DND-41 (cell line): ENCODE results near the gene TPM4.

ENCODE experiments used
- ATAC-seq: fragments of 200-7000 bp; cut with Tn5 transposase; 3 replicates; pipeline ENCODE4 v1.9.1; 2021; ENCODE audit warnings: low read depth; ENCODE audit not compliant: insufficient read depth
- DNase-seq: peaks from one replicate; pipeline ENCODE4 v3.0.0-alpha.2; 2020
- H2AFZ ChIP-seq: 2 replicates; pipeline ENCODE4 v1.6.0; 2012; ENCODE audit warnings: low read depth, low read length
- H3K27ac ChIP-seq: 2 replicates; pipeline ENCODE4 v1.5.1; 2012; ENCODE audit warnings: low read length, inconsistent platforms
- H3K27me3 ChIP-seq: fragments of 200-600 bp; sonication (generic); 2 replicates; pipeline ENCODE4 v1.6.0; 2012; ENCODE audit warnings: low read length, mild to moderate bottlenecking, inconsistent platforms; ENCODE audit not compliant: insufficient read depth, poor library complexity
- H3K36me3 ChIP-seq: 2 replicates; pipeline ENCODE4 v1.5.1; 2012; ENCODE audit warnings: low read length, inconsistent platforms; ENCODE audit not compliant: insufficient read depth
- H3K4me1 ChIP-seq: 2 replicates; pipeline ENCODE4 v1.5.1; 2012; ENCODE audit warnings: mild to moderate bottlenecking, low read length; ENCODE audit not compliant: insufficient read depth
- H3K4me2 ChIP-seq: 2 replicates; pipeline ENCODE4 v1.6.0; 2012; ENCODE audit warnings: mild to moderate bottlenecking, moderate library complexity, low read length, inconsistent platforms; ENCODE audit not compliant: insufficient read depth
- H3K4me3 ChIP-seq, 2 experiments: fragments of 200-600 bp in 1 of 2; shearing (Covaris generic) in 1 of 2; 2 replicates each; pipeline ENCODE4 v1.5.1; 2012 to 2016; ENCODE audit warnings: inconsistent platforms in 2 of 2, low read length in 2 of 2, mild to moderate bottlenecking in 2 of 2, low read depth in 1 of 2, moderate library complexity in 1 of 2
- H3K79me2 ChIP-seq: 2 replicates; pipeline ENCODE4 v1.6.0; 2012; ENCODE audit warnings: low read length, inconsistent platforms; ENCODE audit not compliant: insufficient read depth
- H3K9ac ChIP-seq: 2 replicates; pipeline ENCODE4 v1.6.0; 2012; ENCODE audit warnings: low read depth, mild to moderate bottlenecking, inconsistent platforms, low read length, moderate library complexity
- H3K9me3 ChIP-seq: 2 replicates; pipeline ENCODE4 v1.5.1; 2012; ENCODE audit warnings: low read length, moderate library complexity, mild to moderate bottlenecking, inconsistent platforms; ENCODE audit not compliant: insufficient read depth, severe bottlenecking
- H4K20me1 ChIP-seq: 2 replicates; pipeline ENCODE4 v1.6.0; 2012; ENCODE audit warnings: low read length; ENCODE audit not compliant: insufficient read depth
- EZH2 ChIP-seq: IDR thresholded peaks from 3 replicates; pipeline ENCODE4 v1.6.1; 2012; ENCODE audit warnings: borderline replicate concordance, low read depth, mild to moderate bottlenecking, moderate library complexity, low read length, inconsistent platforms; ENCODE audit not compliant: severe bottlenecking
- TF ChIP-seq, protein P1 (sequence below): IDR thresholded peaks from 2 replicates; pipeline ENCODE4 v1.5.1; 2012; ENCODE audit warnings: borderline replicate concordance, low read length, moderate library complexity, mild to moderate bottlenecking; ENCODE audit not compliant: poor library complexity, severe bottlenecking; ENCODE audit errors: extremely low read depth

Gene TPM4

DNA sequence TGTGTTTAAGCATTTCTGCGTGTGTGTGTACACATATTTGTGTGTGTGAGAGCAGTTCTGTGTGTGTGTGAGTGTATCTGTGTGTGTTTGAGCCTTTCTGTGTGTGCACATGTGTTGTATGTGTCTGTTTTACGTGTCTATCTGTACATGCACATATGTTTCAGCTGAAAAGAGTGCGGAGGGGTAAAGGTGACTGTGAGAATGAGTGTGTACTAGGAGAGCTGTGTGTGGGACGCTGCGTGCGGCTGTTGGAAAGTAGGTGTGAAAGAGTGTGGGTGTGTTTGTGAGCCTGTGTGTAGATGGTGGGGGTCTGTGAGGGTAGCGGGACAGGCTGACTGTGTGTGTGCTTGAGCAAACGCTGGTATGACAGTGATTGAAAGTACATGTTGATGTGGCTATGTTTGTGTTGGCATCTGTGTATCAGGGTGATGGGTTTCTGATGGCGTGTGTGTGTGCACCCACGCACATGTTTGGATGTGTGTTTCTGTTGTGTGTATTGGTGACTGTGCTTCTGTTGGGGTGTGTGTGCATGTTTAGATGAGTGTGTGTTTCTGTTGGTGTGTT lies 7.5 kb upstream of the TPM4 start:
- Histone ChIP-seq H3K4me2 (no peak overlapping the region), H4K20me1 (no peaks in the 10 kb centered on the region), H3K27me3 (no peaks in the 10 kb centered on the region), H3K9ac (no peak overlapping the region), H3K27ac (no peak overlapping the region), H2AFZ (no peak overlapping the region), H3K36me3 (no peaks in the 10 kb centered on the region), H3K79me2 (no peaks in the 10 kb centered on the region), H3K9me3 (no peaks in the 10 kb centered on the region), H3K4me1 (no peaks in the 10 kb centered on the region), H3K4me3 (no peak overlapping the region)
- no peak for ATAC-seq
- TF ChIP-seq EZH2 = no peak
- TF ChIP-seq, protein P1, sequence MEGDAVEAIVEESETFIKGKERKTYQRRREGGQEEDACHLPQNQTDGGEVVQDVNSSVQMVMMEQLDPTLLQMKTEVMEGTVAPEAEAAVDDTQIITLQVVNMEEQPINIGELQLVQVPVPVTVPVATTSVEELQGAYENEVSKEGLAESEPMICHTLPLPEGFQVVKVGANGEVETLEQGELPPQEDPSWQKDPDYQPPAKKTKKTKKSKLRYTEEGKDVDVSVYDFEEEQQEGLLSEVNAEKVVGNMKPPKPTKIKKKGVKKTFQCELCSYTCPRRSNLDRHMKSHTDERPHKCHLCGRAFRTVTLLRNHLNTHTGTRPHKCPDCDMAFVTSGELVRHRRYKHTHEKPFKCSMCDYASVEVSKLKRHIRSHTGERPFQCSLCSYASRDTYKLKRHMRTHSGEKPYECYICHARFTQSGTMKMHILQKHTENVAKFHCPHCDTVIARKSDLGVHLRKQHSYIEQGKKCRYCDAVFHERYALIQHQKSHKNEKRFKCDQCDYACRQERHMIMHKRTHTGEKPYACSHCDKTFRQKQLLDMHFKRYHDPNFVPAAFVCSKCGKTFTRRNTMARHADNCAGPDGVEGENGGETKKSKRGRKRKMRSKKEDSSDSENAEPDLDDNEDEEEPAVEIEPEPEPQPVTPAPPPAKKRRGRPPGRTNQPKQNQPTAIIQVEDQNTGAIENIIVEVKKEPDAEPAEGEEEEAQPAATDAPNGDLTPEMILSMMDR = no peak
- DNase-seq = no peak

DNA sequence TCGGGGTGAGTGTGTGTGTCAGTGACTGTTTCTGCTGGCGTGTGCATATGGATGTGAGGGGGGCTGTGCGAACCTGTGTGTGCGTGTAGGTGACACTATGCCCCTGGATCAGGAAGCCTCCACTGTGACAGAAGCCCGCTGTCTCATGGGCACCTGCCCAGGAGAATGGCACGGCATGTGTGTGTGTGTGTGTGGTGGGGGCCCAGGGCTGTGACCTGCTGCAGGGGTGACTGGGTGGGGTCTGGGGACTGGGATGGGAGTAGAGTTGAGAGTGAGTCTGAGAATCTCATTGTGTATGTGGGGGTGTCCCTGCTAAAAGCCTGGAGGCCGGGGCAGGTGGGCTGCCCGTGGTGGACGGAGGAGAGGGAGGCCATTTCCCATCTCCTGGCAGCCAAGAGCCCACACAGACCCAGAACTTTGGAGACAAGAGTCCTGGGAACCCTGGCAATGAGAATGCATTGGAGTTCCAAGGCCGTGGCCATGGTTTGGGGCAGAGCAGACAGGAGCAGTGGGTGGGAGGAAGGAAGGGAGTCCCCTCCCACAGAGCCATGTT lies 6.4 kb upstream of the TPM4 start:
- Histone ChIP-seq H2AFZ (no peak overlapping the region), H3K27me3 (no peaks in the 10 kb centered on the region), H3K9me3 (no peaks in the 10 kb centered on the region)

DNA sequence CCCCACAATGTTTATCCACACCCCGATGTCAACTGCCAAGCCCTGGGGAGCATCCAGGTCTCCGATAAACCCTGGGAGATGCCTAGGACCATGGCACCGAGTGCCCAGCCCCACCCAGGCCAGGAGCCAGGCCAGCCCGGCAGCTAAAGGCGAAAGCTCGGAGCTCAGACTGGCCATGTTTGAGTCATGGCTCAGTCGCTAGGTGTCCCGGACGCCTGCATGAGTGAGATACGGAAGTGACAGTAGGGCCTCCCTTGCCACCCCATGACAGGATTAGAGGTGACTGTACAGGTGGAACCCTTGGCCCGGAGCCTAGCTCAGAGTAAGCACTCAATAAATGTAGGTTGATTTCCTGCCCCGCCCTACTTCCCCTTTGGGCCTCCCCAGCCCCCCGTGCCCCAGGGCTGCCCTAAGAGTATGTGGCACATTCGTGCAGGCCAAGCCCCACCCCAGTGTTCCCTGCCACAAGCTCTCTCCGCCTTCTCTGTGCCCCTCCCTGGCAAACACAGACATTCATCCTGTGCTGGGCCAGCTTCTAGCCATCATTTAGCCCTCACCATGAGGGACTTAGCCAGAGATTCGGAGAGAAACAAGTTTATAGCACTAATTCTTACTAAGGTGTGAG lies 5.8 kb upstream of the TPM4 start:
- Histone ChIP-seq H2AFZ (no peak overlapping the region), H3K27ac (no peak overlapping the region)
- no peak for ATAC-seq

More for the DNA sequence above, 6.4 kb upstream of the TPM4 start:
- TF ChIP-seq EZH2 = no peak
- TF ChIP-seq, protein P1 = no peak
- no peaks in the 10 kb centered on the region for H4K20me1 ChIP-seq
- H3K4me3 ChIP-seq = no peak overlapping the region
- H3K4me1 ChIP-seq = no peaks in the 10 kb centered on the region
- DNase-seq (no peak), ATAC-seq (no peak)
- no peaks in the 10 kb centered on the region for H3K36me3 ChIP-seq
- H3K79me2 ChIP-seq = no peaks in the 10 kb centered on the region
- H3K9ac ChIP-seq = no peak overlapping the region
- H3K27ac ChIP-seq = no peak overlapping the region
- no peak overlapping the region for H3K4me2 ChIP-seq

More for the DNA sequence above, 5.8 kb upstream of the TPM4 start:
- H3K4me3 ChIP-seq = no peak overlapping the region
- no peaks in the 10 kb centered on the region for H4K20me1 ChIP-seq
- no peak overlapping the region for H3K9ac ChIP-seq
- H3K9me3 ChIP-seq = no peaks in the 10 kb centered on the region
- no peak for DNase-seq
- TF ChIP-seq, protein P1 = no peak
- TF ChIP-seq EZH2 = no peak
- H3K27me3 ChIP-seq = no peaks in the 10 kb centered on the region
- H3K4me2 ChIP-seq = no peak overlapping the region
- H3K79me2 ChIP-seq = no peaks in the 10 kb centered on the region
- H3K4me1 ChIP-seq = no peaks in the 10 kb centered on the region
- H3K36me3 ChIP-seq = no peaks in the 10 kb centered on the region
